ENCODE data around the gene SEC14L5. TPM values are rescaled to one million over a fixed set of nuclear protein-coding genes. Genes with fewer than 3 reads are reported as not detected.

The SEC14L5 gene
- total RNA-seq, 1 donor, result under 0.01 TPM

- no peak overlapping the region for H3K4me3 ChIP-seq (ENCODE audit: low read depth, low read length)
- TF ChIP-seq CTCF (IDR thresholded peaks at IDR 0.05; ENCODE audit: insufficient read depth, low read depth, low read length), result no peak
- DNase-seq (ENCODE audit: low read depth), result no peak
These were observed 59.0 kb downstream of the SEC14L5 start for GRCh38 chr16:5016967-5017677.

DNA sequence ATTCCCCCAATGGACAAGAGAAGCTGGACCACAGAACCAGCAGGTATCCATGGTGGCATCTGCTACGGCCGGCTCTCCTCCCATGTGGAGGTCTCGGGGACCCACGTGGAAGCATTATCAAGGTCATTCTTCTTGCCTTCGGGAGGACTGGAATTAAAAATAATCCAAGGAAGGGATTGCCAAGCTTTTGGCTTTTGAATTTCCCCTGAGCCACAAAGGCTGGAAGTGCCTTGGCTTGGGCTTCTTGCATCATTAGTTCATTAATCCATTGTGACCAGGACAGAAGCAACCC is 59.5 kb downstream of the SEC14L5 start:
- DNase-seq (ENCODE audit: low read depth), result no peak
- TF ChIP-seq CTCF (IDR thresholded peaks at IDR 0.05; ENCODE audit: insufficient read depth, low read depth, low read length), result no peak
- H3K4me3 ChIP-seq (ENCODE audit: low read depth, low read length), result no peak overlapping the region

- H3K4me3 ChIP-seq (ENCODE audit: low read depth, low read length), result no peak overlapping the region
- DNase-seq (ENCODE audit: low read depth), result no peak
- no peak for TF ChIP-seq CTCF (IDR thresholded peaks at IDR 0.05; ENCODE audit: insufficient read depth, low read depth, low read length)
These were observed 60.7 kb downstream of the SEC14L5 start for GRCh38 chr16:5018793-5019192.

DNA sequence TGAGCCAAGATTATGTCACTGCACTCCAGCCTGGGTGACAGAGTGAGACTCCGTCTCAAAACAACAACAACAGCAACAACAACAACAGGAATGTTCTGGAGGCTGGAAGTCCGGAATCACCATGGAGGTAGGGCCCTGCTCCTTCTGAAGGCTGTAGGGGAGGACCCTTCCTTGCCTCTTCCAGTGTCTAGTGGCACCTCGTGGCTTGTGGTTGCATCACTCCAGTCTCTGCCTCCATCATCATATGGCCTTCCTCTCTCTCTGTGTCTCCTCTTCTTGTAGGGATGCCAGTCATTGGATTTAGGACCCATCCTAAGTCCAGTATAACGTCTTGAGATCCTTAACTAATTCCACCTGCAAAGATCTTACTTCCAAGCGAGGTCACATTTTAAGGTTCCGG is 61.6 kb downstream of the SEC14L5 start:
- DNase-seq (ENCODE audit: low read depth), result no peak
- H3K4me3 ChIP-seq (ENCODE audit: low read depth, low read length), result no peak overlapping the region
- no peak for TF ChIP-seq CTCF (IDR thresholded peaks at IDR 0.05; ENCODE audit: insufficient read depth, low read depth, low read length)

DNA sequence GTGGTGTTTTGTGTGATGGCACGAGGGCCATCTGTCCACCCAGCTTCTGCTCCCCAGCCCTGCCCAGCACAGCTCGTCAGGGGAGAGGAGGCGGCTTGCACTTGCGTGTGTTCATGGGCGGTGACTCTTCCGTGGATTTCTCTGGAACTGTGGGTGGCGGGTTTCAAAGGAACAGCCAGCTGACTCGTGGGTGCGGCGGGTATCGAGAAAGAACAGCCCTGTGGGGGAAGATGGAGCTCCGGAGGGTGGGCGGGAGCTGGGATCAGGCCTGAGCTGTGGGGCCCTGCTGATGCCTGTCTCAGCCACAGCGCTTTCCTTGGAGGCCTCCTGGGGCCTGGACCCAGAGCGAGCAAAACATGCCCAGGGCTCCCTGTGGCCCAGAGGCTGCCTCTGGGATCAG is 62.4 kb downstream of the SEC14L5 start:
- no peak overlapping the region for H3K4me3 ChIP-seq (ENCODE audit: low read depth, low read length)
- no peak for TF ChIP-seq CTCF (IDR thresholded peaks at IDR 0.05; ENCODE audit: insufficient read depth, low read depth, low read length)
- no peak for DNase-seq (ENCODE audit: low read depth)

- no peak for DNase-seq (ENCODE audit: low read depth)
- H3K4me3 ChIP-seq (ENCODE audit: low read depth, low read length), result no peak overlapping the region
- TF ChIP-seq CTCF (IDR thresholded peaks at IDR 0.05; ENCODE audit: insufficient read depth, low read depth, low read length), result no peak
These were observed 64.4 kb downstream of the SEC14L5 start for GRCh38 chr16:5022521-5022920.

GRCh38 chr16:5024632-5025031 is 66.5 kb downstream of the SEC14L5 start:
- DNase-seq (ENCODE audit: low read depth), result no peak
- no peak for TF ChIP-seq CTCF (IDR thresholded peaks at IDR 0.05; ENCODE audit: insufficient read depth, low read depth, low read length)
- H3K4me3 ChIP-seq (ENCODE audit: low read depth, low read length), result no peak overlapping the region

All from fibroblast of villous mesenchyme (primary cell).